NCI-H187 (cell line): ENCODE data around the gene ERCC3.
"Not testable (repeated sequence)": the region's sequence is repeated elsewhere in the genome, so short reads cannot be mapped to it uniquely, and the experiment has no call there.

Source experiments
- DNase-seq, 2 experiments: peaks; one replicate each; lab custom pipeline; 2025; lab: John Stamatoyannopoulos, UW

Gene ERCC3

GRCh38 chr2:127225186-127225960 is 68.6 kb downstream of the ERCC3 start:
- DNase-seq = no peak

GRCh38 chr2:127224135-127224534 is 69.8 kb downstream of the ERCC3 start:
- DNase-seq = not testable (repeated sequence)

DNA sequence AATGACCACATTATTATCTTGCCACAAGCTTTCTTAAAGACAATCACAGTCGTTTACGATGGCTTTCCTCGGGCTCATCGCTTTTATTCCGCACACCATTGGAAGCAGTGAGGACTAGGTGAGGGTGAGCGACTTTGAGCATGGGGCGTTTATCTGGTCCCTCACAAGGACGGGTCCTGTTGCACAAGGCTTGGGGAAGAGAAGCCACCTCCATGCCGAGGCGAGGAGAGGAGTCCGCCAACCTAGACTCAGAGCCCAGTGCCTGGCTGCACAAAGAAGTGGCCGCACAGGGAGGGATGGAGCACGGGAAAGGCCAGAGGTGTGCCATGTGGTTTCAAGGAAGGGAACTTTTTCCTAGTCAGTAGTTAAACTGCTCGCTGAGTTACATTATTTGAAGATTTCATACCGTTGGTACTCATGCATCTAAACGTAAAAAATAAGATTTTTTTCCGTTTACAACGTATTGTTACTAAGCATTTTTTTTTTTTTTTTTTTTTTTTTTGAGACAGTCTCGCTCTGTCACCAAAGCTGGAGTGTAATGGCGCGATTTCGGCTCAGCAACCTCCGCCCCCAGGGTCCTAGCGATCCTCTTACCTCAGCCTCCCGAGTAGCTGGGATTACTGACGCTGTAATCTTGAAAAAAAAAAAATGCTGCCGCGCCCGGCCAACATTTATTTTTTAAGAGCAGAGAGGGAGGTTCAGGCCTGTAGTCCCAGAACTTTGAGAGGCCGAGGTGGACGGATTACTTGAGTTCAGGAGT is 73.0 kb downstream of the ERCC3 start:
- no peak for DNase-seq

DNA sequence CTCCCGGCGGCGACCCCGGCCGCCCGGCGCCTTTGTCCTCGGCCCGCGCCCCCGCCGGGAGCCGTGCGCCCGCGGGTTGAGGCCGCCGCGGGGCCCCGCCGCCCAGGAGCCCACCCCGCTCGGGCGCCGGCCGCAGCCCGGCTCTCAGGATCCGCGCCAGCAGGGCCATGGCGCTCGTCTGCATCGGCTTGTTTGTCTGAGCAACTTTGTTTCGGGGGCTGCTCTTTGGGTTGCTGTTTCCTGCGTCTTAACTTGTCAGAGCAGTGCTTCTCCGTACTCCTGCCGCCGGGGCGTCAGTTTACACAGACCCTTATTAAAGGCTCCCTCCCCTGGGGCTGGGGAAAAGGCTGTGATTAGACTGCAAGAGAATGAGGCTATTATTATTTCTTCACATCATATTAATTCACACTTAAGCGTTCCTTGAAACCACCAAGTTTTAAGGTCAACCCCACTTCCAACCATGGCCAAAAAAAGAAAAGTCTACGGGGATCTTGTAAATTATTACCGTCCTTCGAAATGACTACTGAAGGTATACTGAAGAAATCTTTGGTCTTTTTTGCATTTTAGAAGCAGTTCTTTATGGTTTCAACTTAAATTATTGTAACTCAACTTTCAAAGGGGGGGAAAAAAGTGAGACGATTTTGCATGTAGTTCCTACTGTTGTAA is 73.7 kb downstream of the ERCC3 start, which contains the start of gene CYP27C1:
Gene CYP27C1 (minus strand): TSS at position 198 of the 666 bp plus-strand sequence. CDS start 29 bp downstream, at position 169.
- DNase-seq = no peak

DNA sequence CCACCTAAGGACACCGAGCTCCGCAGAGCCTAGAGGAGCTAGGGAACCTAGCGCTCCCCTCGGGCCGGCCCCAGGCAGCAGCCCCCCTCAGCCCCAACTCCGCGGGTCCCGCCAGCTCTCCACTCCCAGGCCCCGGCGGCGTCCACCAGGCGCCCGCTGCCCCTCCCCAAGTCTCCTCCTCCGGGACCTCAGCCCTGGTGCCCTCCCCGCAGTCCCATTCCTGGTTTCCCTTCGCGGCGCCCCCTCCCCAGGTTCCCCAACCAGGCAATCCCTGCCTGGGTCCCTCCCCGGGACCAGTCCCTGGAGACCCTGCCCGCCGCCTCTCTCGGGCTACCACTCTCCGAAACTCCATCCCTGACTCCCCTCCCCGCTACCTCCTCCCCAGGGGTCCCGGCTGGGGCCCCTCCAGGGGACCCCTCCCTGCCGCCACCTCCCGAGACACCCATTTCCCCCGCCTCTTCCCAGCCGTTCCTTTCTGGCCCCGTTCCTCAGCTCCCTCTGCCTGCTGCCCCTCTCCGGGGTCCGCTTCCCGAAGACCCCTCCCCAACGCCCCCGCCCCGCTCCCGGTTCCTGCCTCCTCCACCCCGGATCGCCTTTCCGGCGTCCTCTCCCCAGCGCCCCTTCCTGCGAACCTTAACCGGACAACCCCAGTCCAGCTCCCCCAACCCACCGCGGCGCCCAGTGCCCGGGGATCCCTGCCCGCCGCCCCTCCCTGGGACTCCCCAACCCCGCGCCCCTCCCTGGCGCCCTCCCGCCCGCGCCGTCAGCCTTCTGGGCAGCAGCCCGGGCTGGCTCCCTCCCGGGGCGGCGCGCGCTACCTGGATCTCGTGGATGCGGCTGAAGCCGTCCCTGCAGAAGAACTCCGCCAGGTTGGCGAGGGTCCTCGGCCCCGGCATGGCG is 74.5 kb downstream of the ERCC3 start:
- no peak for DNase-seq

DNA sequence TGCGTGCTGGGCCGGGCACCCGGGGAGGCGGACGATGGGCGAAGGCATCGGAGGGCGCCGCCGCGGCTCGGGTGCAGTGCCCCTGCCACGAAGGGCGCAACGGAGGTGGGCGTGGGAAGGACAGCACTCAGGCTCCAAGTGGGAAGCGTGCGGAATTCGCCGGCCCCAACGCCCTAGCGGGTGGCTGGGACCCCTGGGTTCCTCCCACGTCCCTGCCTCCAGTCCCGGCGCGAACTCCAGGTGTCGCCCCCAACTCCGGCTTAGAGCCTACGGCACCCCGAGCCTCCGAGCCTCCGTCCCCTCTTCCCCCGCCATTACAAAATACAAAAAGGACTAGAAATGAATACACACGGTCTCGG is 75.2 kb downstream of the ERCC3 start:
- DNase-seq = no peak

- no peak for DNase-seq
These were observed 76.2 kb downstream of the ERCC3 start for GRCh38 chr2:127217470-127218325.

DNA sequence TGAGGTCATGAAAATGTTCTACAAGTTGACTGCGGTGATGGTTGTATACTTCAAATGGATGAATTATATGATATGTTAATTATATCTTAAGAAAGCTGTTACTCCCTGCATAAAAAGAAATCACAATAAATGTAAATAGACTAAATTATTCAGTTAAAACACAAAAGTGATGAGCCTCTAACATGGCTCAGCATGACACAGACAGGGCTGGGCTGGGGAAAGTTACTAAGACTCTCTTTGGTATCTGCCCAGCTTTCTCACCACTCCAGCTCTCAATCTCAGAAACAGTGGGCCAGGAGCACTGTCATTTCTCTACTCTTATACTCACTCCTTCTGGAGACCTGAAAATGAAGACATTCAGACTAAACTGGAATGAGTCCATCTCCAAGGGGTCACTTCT is 77.4 kb downstream of the ERCC3 start:
- no peak for DNase-seq

DNA sequence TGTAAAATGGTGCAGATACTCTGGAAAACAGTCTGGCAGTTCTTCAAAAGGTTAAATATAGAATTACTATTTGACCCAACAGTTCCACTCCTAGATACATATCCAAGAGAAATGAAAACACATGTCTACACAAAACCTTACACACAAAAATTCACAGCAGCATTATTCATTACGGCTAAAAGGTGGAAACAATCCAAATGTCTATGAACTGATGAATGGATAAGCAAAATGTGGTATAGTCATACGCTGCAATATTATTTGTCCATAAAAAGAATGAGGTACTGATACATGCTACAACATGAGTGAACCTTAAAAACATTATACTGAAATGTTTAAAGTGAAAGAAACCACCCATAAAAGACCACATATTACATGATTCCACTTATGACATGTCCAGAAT is 77.8 kb downstream of the ERCC3 start:
- DNase-seq = no peak

GRCh38 chr2:127214201-127214600 is 79.7 kb downstream of the ERCC3 start:
- DNase-seq = not testable (repeated sequence)

- DNase-seq = peak in 1 of 2 experiments; percentile 5
These were observed 85.6 kb downstream of the ERCC3 start for GRCh38 chr2:127208313-127208712.
